WTC11 (cell line): ENCODE data around the gene RPS6KA5.

Experiments
- IRF2 ChIP-seq: sonication (generic); formaldehyde crosslinking; IDR thresholded peaks from 2 replicates; pipeline ENCODE4 v1.8.0; 2022; ENCODE audit warnings: low read depth, missing genetic modification reagents, borderline replicate concordance
- JUN ChIP-seq: sonication (generic); formaldehyde crosslinking; IDR thresholded peaks from 2 replicates; pipeline ENCODE4 v1.8.0; 2023; ENCODE audit warnings: mild to moderate bottlenecking, missing genetic modification reagents
- SP1 ChIP-seq: sonication (generic); formaldehyde crosslinking; conservative IDR thresholded peaks from 2 replicates; pipeline ENCODE4 v1.8.1; 2022; ENCODE audit warnings: missing genetic modification reagents
- ZNF232 ChIP-seq: sonication (generic); formaldehyde crosslinking; IDR thresholded peaks from 2 replicates; pipeline ENCODE4 v1.8.0; 2022; ENCODE audit warnings: mild to moderate bottlenecking, missing genetic modification reagents
- TF ChIP-seq, protein P1 (sequence below): sonication (generic); formaldehyde crosslinking; IDR thresholded peaks from 2 replicates; pipeline ENCODE4 v1.8.0; 2022; ENCODE audit warnings: mild to moderate bottlenecking, missing genetic modification reagents
- TF ChIP-seq, protein P2 (sequence below): fragments of 200-600 bp; IDR thresholded peaks from 2 replicates; pipeline ENCODE4 v1.8.0; 2022; ENCODE audit warnings: antibody characterized with exemption

DNA sequence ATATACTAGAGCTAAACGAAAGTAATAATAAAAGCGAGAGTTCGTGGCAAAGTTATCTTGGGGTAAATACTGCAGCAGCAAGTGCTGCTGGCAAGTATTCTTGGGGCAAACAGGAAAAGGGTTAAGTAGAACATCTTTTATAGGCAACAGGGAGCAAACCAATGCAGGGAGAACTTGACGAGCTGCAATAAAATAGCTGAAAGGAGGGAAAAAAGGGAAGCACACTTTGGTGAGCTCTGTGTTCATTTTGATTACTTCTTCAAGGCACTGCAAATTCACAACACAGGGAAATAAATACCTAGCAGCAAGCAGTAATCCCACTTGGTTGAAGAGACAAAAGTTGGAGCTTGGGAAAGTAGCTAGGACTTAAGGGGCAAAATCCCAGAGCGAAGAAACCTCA lies 201.9 kb downstream of the RPS6KA5 start:
- TF ChIP-seq, protein P1, sequence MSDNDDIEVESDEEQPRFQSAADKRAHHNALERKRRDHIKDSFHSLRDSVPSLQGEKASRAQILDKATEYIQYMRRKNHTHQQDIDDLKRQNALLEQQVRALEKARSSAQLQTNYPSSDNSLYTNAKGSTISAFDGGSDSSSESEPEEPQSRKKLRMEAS (CRISPR knock-in tag): no peak
- no peak for TF ChIP-seq IRF2 (CRISPR knock-in tag)
- TF ChIP-seq, protein P2, sequence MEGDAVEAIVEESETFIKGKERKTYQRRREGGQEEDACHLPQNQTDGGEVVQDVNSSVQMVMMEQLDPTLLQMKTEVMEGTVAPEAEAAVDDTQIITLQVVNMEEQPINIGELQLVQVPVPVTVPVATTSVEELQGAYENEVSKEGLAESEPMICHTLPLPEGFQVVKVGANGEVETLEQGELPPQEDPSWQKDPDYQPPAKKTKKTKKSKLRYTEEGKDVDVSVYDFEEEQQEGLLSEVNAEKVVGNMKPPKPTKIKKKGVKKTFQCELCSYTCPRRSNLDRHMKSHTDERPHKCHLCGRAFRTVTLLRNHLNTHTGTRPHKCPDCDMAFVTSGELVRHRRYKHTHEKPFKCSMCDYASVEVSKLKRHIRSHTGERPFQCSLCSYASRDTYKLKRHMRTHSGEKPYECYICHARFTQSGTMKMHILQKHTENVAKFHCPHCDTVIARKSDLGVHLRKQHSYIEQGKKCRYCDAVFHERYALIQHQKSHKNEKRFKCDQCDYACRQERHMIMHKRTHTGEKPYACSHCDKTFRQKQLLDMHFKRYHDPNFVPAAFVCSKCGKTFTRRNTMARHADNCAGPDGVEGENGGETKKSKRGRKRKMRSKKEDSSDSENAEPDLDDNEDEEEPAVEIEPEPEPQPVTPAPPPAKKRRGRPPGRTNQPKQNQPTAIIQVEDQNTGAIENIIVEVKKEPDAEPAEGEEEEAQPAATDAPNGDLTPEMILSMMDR: no peak
- TF ChIP-seq ZNF232 (CRISPR knock-in tag): no peak
- no peak for TF ChIP-seq JUN (CRISPR knock-in tag)
- TF ChIP-seq SP1 (CRISPR knock-in tag): no peak
